ENCODE measurements around the gene PRSS8.
"Not testable (repeated sequence)": the region's sequence is repeated elsewhere in the genome, so short reads cannot be mapped to it uniquely, and the experiment has no call there.

Gene PRSS8

DNA sequence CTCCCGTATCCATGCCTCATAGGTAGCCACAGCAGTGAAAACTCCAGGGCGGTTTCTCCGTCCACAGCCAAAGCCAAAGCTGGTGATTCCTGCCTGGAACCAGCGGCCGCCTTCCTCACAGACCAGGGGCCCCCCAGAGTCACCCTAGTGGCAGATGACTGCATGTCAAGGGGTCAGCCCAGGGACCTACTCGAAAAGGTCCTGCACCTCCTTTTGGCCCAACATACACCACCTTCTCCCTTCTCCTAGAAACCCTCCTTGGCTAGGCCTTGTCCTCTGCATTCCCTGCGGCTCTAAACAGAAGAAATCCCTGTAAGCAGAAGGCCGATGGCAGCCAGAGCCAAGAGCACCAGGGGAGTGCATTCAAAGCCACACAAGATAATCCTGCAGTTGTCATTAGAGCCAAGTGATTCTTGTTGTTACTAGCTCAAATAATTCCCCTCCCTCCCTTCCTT, 8.2 kb upstream of the PRSS8 start:
- FAIRE-seq, result no peak

DNA sequence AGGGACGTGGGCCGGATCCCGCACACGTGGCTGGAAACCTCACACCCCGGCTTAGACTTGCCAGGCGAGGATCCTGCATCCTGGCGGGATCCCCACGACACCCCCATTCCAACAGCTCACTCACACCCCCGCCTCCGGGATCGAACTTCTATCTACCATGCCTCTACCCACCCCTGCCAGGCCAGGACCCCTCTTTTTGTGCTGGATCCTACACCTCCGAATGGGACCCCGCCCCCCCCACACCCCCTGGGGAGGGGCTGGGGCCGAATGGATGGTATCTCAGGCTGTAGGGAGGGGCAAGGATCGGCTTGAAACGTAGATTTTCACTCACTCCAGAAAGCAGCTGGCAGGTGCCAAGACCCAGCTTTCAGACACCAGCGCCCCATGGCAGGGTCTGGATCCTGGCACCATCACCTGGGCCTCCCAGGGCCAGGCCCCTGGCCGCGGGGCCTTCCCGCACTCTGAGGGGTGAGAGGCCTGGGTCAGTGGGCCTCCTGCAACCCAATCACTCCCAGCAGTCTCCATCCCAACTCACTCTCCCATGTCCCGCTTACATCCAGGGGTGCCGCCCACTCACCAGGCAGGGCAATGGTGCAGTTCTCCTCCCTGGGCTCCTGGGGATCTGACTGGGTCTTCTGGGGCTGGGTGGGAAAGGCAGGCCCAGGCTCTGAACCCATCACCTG, 7.6 kb upstream of the PRSS8 start:
- no peak for FAIRE-seq

DNA sequence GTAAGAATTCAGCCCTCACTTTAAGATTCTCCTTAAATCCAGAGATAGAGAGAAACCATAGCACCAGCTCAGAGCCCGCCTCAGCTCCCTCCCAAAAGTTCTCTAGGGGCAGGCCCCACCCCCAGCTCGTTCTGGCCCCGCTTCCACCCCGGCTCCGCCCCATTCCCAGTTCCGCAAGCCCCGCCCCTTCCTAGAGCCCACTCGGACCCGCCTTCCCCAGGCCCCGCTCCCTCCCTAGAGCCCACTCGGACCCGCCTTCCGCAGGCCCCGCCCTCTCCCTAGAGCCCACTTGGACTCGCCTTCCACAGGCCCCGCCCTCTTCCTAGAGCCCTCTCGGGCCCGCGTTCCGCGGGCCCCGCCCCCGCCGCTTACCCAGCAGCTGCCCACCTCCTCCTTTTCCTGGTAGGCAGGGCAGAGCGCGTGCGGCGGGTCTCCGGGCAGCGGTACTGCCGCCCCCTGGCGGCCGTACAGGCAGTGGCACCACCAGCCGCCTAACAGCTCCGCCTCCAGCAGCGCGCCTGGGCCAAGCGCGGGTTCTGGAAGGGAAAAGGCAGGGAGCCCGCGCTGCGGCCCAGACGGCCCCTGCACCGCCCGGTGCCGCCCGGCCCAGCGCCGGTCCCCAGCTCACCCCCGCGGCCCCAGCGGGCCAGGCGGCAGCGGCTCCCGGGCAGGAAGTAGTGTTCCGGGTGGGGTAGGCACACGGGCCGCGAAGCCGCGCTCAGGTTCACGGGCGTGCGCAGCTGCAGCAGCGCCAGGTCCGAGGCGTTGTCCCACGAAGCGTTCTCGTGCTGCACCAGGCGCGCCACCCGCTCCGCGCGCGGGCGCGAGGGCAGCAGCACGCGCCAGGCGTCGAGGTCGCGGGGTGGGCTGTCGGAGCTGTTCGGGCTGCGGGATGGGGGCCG, 6.8 kb upstream of the PRSS8 start:
- peak; percentile 97 for FAIRE-seq

DNA sequence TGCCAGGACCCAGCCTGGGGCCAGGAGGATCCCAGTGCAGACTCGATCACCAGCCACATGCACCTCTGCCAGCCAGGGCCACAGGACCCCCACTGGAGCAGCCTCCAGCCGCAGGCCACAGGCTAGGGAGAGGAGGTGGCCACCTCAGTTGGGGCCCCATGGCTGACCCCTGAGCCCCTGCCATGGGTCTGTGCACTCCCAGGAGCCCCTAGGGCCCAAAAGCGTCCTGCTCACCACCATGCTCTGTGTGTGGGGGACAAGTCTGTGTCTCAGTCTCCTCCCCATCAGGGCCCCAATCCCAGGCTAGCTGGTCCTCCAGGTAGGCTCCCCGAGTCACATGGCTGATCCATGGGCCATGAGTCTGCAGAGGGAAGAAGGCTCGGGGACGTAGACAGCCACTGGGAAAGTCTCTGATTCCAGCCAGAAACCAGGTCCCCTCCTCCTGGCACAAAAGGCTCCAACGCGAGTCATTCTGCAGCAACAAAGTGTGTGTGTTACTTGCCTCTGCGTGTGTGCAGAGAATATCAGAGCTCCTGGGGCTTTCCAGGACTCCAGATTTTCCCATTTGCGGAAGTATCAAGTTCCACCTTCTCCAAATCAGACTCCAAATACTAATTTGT, 6.1 kb upstream of the PRSS8 start:
- FAIRE-seq, result no peak

DNA sequence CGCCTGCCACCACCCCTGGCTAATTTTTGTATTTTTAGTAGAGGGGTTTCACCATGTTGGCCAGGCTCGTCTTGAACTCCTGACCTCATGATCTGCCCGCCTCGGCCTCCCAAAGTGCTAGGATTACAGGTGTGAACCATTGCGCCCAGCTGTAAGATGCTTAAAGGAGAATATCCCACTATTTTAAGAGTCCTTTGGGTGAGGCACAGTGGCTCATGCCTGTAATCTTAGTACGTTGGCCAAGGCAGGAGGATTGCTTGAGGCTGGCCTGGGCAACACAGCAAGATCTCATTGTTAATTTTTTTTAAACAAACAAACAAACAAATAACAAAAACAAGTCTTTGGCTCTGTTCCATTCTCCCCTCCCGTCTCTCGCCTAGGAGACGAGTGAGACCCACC, 5.5 kb upstream of the PRSS8 start:
- not testable (repeated sequence) for FAIRE-seq

DNA sequence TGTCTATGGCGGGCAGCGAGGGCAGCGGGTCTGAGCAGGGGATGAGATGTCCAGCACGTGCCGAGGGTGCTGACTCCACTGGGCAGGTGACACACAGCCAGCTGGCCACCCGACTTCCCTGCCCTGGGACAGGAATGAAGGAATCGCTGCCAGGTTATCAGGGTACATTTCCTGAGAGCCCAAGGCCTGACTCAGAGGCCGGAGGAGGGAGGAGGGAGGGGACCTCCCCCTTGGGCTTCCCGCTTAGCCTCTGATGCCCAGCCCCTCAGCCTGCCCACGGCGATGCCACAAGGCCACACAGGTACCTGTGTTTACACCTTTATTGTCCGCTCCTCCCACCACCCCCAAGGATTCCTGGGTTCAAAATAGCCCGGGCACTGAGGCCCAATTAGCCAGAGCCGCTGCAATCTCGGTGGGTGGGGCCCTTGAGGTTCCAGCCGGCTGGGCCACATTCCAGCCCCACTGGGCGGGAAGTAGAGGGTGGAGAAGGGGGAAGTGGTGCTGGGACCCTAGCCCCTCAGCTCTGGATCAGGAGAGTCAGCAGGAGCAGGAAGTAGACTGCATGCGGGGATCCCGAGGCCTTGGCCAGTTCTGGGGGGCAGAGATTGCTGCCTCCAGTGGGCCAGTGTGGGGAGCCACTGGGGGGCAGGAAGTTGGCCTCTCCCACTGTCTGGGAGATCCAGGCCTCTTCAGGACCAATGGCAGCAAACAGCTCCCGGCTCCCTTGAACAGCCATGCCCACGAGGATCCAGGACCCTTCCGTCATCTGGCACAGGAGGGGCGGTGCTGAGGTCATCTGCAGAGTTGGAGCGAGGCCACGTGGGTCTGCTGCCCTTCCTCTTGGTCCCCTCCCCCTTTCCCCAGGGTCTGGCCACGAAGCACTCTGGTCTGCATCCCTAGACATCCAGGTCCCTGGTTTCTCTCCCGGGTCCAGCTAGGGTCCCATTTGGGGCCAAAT, 3.4 kb upstream of the PRSS8 start:
- no peak for FAIRE-seq

DNA sequence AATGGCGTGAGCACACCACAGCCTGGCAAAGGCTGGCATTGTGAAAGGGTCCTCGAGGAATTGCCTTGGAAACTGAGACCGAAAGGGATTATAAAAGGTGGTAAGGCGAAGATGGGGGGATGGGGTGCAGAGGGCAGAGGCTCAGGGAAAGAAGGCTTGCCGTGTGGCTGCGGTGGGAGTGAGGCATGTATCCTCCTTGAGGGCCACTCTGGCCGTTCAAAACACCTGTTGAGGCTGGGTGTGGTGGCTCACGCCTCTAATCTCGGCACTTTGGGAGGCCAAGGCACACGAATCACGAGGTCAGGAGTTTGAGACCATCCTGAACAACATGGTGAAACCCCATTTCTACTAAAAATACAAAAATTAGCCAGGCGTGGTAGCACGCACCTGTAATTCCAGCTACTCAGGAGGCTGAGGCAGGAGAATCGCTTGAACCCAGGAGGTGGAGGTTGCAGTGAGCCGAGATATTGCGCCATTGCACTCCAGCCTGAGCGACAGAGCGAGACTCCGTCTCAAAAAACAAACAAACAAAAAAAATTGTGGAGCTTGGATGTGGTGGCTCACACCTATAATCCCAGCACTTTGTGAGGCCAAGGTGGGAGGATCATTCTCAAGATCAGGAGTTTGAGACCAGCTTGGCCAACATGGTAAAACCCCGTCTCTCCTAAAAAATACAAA, 1.4 kb upstream of the PRSS8 start:
- FAIRE-seq, result not testable (repeated sequence)

DNA sequence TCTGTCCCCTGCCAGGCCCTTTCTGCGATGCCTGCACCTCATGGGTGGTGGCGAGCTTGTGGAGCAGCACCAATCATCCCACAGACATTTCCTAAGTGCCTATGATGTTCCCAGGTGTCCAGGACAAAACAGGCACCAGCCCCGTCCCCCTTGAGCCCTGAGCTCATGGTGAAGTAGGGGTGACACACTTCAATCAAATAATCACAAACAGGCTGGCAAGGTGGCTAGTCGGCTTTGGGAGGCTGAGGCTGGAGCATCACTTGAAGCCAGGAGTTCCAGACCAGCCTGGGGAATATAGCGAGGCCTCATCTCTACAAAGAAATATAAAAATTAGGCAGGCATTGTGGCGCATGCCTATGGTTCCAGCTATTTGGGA, 748 bp upstream of the PRSS8 start:
- FAIRE-seq, result no peak

DNA sequence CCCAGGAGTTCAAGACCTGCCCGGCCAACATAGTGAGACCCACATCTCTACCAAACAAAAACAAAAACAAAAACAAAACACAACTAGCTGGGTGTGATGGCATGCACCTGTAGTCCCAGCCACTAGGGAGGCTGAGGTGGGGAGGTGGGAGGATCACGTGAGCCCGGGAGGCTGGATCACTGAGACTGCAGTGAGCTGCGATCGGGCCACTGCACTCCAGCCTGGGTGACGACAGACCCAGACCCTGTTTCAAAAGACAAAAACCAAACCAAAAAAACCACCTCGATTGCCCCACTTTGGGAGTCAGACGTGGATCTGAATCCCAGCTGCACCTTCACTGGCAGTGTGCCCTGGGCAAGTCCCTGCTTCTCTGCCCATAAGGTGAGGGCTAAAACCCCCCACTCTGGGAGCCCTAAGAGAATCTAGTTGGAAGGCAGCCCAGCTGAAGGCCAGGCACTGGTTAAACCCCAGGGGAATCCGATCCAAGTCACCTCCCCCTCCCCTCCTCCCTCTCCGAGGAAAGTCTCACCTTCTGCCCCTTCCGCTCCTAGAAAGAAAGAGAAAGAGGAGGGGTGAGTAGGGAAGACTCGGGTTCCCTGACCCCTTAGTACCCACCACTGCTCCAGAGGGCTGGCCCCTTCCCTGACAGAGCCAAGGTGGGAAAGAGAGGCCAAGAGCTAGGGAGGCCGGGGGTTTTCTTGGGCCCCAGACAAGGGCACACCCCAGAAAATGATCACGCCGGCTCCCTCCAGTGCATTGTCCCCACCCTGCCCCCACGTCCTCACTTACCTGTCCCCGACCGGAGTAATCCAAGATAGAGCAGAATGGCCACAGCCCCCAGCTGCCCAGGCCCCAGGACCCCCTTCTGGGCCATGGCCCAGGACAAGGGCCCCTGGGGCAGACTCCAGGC, 647 bp downstream of the PRSS8 start:
- no peak for FAIRE-seq

DNA sequence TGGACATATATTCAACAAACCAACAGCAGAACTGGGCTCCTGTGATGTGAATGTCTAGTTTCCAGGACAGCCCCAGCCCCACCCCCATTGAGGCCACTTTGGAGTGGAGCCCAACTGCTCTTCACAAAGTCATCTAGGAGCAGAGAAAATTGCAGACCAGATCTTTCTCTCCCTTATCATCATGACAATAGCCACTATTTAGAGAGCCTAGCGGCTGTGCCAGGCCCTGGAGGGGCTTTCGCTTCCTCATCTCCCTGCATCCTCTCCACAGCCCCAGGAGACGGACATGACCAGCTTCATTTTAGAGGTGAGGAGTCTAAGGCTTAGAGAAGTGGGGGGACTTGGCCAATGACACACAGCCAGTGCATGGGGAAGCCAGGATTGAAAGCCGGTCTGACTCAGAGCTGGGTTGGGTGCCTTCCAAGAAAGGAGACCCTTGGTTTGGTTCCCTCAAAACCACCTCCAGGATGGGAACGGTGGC, 1.4 kb downstream of the PRSS8 start:
- FAIRE-seq, result no peak

DNA sequence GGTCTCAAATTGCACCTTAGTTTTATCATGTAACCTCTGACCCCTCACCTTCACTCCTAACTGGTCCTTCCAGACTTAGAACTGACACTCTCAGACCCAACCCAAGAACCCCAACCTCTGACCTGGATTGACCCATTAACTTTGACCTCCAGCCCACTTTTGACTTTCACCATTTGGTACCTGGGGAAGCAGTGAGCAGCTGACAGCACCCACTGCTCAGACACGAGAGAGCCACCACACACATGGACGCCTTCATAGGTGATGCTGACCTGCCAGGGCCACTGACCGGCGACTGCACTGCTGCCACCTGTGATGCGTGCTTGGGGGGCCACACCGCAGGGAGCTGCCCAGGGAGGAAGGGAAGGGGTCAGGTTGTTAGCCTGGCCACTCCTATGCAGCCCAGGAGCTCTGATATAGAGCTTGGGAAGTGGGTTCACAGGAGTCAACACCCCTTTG, 2.5 kb downstream of the PRSS8 start:
- no peak for FAIRE-seq

DNA sequence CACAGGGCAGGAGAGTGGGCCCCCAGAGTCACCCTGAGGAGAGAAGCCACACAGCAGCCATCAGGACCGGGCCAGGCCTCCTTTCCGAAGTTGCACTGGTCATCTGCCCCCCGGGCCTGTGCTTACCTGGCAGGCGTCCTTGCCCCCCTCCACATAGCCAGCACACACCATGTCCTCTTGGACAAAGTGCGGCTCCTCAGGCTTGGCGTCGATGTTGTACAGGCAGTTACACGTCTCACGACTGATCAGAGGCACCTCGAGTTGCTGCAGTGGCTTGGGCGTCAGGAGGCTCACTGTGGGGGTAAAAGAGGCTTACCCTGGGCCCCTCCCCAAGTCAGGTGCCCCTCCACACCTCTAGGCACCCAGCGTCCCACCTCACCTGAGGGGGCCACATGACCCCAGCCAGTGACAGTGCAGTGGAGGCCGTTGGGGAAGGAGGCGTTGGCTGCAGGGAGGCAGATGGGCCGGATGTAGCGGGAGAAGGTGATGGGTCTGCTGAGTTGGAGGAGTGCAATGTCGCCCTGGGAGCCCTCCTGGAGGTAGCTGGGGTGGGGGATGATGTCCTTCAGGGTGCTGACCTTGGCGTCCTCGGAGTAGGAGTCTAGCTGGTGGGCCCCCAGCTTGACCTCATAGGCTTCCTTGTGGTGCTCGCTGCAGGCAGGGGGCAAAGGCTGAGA, 3.1 kb downstream of the PRSS8 start:
- no peak for FAIRE-seq

DNA sequence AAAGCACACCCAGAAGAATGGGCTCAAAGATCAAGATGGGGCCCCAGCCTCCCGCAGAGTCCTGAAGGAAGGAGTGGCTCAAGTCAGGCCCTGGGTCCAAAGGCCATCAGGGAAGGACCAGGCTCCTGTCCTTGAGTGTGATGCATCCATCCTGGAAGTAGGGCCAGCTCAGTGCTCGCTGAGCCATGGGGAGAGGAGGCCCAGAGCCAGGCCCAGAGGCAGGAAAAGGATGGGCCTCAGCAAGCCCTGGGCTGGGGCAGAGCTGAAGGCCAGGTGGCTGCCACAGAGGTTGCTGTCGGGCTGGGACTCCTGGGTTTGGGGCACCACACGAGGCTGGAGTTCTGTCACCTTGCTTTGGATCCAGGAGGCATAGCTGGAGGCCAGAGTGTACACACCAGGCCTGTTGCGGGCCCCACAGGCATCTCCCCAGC, 3.7 kb downstream of the PRSS8 start:
- FAIRE-seq, result no peak

DNA sequence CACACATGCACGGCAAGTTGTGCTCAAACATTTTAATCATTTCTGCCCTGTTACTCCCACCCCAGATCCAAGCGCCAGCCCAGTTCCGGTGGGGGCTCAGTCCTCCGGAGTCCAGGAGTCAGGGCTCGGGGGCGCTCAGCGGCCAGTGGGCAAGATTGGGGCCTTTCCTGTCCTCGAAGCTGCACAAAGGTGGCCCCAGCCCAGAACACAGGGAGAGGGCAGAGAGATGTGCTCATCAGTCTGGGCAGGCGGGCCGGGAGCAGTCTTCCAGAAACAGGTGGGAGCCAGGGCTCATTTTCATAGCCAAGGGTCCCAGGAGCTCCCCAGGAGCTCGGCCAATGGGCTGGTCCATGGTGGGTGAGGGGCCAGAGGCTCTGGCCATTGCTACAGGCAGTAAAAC, 4.1 kb downstream of the PRSS8 start:
- FAIRE-seq, result no peak

DNA sequence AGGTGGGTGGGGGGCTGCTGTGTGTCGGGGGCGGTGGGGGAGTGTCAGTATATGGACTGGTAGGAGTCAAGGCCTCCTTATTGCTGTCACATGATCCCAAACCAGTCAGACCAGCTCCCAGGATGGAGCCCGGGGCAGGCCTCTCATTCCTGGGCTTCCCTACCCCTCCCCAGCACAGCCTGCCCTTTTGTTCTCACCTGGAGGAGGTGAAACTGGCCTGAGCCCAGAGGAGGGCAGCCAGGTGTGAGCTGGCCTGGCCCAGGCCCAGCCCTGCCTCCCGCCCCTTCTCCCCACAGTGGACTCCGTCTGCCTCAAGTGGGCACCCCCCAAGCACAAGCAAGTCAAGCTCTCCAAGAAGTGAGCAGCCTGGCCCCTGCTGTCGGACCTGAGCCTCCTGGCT, 4.6 kb downstream of the PRSS8 start:
- FAIRE-seq, result no peak

DNA sequence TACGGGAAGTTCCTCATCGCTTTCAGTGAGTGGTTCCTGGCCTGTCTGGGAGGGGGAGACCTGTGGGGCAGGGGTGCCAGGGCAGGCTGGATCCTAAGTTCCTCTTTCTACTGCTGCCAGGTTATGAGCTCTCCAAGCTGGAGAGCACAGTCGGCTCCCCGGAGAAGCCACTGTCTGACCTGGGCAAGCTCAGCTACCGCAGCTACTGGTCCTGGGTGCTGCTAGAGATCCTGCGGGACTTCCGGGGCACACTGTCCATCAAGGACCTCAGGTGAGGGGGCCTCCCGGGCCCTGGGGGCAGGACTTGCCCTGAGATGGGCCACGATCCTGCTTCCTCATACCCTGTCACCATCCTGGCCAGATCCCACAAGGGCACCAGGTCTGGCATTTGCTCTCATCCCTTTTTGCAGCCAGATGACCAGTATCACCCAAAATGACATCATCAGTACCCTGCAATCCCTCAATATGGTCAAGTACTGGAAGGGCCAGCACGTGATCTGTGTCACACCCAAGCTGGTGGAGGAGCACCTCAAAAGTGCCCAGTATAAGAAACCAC, 5.1 kb downstream of the PRSS8 start:
- FAIRE-seq, result no peak

DNA sequence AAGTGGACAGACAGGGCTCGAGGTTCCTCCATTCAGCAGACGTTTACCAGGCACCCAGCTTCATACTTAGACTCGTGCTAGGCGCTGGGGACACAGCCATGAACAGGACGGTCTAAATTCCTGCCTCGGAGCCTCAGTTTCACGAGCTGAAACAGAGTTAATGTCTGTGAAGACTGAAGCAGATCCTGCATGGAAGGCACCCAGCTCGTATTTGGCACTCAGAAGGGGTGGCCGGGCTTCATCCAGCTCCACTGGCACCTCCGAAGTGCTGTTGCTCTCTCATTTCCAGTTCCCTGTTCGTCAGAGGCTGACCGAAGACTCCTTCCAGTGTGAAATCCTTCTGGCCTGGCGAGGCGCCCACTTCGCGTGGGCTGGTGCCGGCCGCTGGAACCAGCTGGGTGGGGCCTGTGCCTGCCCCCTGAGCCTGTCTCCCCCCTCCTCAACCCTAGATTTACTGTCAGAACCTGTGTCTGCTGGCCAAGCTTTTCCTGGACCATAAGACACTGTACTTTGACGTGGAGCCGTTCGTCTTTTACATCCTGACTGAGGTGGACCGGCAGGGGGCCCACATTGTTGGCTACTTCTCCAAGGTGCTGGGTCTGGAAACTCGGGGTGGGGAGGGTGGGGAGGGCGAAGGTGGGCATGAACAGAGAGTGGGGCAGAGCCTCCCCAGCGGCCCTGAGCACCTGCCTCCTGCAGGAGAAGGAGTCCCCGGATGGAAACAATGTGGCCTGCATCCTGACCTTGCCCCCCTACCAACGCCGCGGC, 5.8 kb downstream of the PRSS8 start:
- FAIRE-seq, result no peak

DNA sequence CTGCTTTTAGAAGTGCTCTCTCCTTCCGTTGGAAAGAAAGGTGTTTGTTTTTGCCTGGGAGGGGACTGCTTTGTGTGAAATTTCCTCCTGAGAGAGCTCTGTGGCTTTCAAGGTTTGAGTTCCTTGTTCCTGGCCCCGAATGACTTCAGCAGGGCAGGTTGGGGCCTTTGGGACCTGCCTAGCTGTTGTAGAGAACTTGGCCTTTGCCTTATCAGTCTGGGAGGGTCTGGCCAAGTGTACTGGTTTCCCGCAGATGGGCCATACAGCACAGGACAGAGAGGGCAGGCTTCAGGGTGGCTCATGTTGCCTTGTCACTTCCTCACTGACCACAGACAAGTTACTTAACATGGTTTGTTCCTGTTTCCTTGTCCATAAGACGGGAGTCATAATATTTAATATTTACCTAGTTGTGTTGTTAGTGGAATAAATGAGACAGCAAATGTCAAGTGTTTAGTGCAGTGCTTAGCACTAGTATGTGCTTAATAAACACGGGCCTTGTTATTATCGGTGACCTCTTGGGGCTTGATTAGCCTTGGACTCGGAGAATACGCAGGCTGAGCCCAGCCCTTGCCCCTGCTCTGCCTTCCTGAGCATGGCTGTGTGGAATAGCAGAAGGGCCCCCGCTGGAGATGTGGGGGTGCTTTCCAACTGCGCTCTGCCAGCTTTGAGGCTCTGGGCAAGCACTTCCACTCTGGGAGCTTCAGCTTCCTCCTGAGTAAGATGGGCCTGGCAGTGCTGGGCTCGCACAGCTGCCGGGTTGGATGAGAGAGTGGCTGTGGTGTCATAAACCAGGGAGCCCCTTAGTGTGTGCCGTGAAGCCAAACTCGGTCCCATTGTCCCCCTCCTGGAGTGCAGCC, 6.6 kb downstream of the PRSS8 start:
- no peak for FAIRE-seq
